GM21737 (cell line): ENCODE data around the gene BNIP1.
"Not testable (repeated sequence)": the region's sequence is repeated elsewhere in the genome, so short reads cannot be mapped to it uniquely, and the experiment has no call there.

Source experiments
- ATAC-seq: cut with Tn5 transposase; IDR thresholded peaks from one replicate; pipeline ENCODE4 v1.9.1; 2021; ENCODE audit warnings: mild to moderate bottlenecking, moderate library complexity; ENCODE audit not compliant: unreplicated experiment

Gene BNIP1

GRCh38 chr5:173144200-173145176 is at the start of gene BNIP1:
Gene BNIP1 (plus strand): TSS chr5:173144531. CDS start chr5:173144546, 15 bp downstream.
- ATAC-seq, result peak; percentile 84

- no peak for ATAC-seq
Observed at GRCh38 chr5:173098787-173099186, 45.5 kb upstream of the BNIP1 start.

- no peak for ATAC-seq
Observed at GRCh38 chr5:173099461-173099860, 44.9 kb upstream of the BNIP1 start.

- no peak for ATAC-seq
Observed at GRCh38 chr5:173101245-173101644, 43.1 kb upstream of the BNIP1 start.

- no peak for ATAC-seq
Observed at GRCh38 chr5:173103411-173103810, 40.9 kb upstream of the BNIP1 start.

- ATAC-seq, result no peak
Observed at GRCh38 chr5:173108914-173109313, 35.4 kb upstream of the BNIP1 start.

- no peak for ATAC-seq
Observed at GRCh38 chr5:173114536-173114935, 29.8 kb upstream of the BNIP1 start.

GRCh38 chr5:173119719-173120118 is 24.6 kb upstream of the BNIP1 start:
- no peak for ATAC-seq

GRCh38 chr5:173123416-173123815 is 20.9 kb upstream of the BNIP1 start:
- no peak for ATAC-seq

- not testable (repeated sequence) for ATAC-seq
Observed at GRCh38 chr5:173132166-173132565, 12.2 kb upstream of the BNIP1 start.

- ATAC-seq, result no peak
Observed at GRCh38 chr5:173138707-173139106, 5.6 kb upstream of the BNIP1 start.

- no peak for ATAC-seq
Observed at GRCh38 chr5:173139631-173140030, 4.7 kb upstream of the BNIP1 start.

GRCh38 chr5:173140769-173141168 is 3.6 kb upstream of the BNIP1 start:
- ATAC-seq, result no peak

- no peak for ATAC-seq
Observed at GRCh38 chr5:173143567-173143966, 764 bp upstream of the BNIP1 start.

- no peak for ATAC-seq
Observed at GRCh38 chr5:173148354-173148753, 4.0 kb downstream of the BNIP1 start.

- ATAC-seq, result no peak
Observed at GRCh38 chr5:173152547-173152946, 8.2 kb downstream of the BNIP1 start.

GRCh38 chr5:173153842-173154241 is 9.5 kb downstream of the BNIP1 start:
- no peak for ATAC-seq

GRCh38 chr5:173154619-173155018 is 10.3 kb downstream of the BNIP1 start:
- not testable (repeated sequence) for ATAC-seq

- no peak for ATAC-seq
Observed at GRCh38 chr5:173155912-173156311, 11.6 kb downstream of the BNIP1 start.

GRCh38 chr5:173158366-173158765 is 14.0 kb downstream of the BNIP1 start:
- no peak for ATAC-seq

GRCh38 chr5:173159256-173159655 is 14.9 kb downstream of the BNIP1 start:
- ATAC-seq, result no peak

GRCh38 chr5:173161148-173161547 is 16.8 kb downstream of the BNIP1 start:
- no peak for ATAC-seq
